ENCODE results near the gene IFNA17.

- TF ChIP-seq CTCF (IDR thresholded peaks at IDR 0.05; ENCODE audit: low read length) (no peak), EZH2 (IDR thresholded peaks at IDR 0.05; ENCODE audit: borderline replicate concordance, low read length) (no peak)
Measured at GRCh38 chr9:21255538-21256212, 27.7 kb upstream of the IFNA17 start.
